Endothelial cell of umbilical vein (primary cell): ENCODE measurements around the gene GMEB2.

Experiments used
- EZH2 ChIP-seq: IDR thresholded peaks from 2 replicates; pipeline ENCODE4 v1.6.1; 2012; ENCODE audit warnings: borderline replicate concordance, low read depth, mild to moderate bottlenecking, moderate library complexity, low read length, inconsistent platforms; ENCODE audit not compliant: severe bottlenecking
- FOS ChIP-seq: IDR thresholded peaks from 2 replicates; pipeline ENCODE4 v1.6.1; 2011; ENCODE audit warnings: mild to moderate bottlenecking, low read length, moderate library complexity, borderline replicate concordance; ENCODE audit not compliant: insufficient read depth
- TF ChIP-seq, protein P1 (sequence below), 2 donors: IDR thresholded peaks; 1 replicate in 1 of 2; 2 replicates in 1 of 2; pipeline ENCODE4 v1.5.1; 2011; ENCODE audit warnings: low read length in 2 of 2, mild to moderate bottlenecking in 2 of 2, moderate library complexity in 2 of 2, control low read depth in 1 of 2, inconsistent platforms in 1 of 2, low read depth in 1 of 2; ENCODE audit not compliant: insufficient read depth in 1 of 2; ENCODE audit errors: extremely low read depth in 1 of 2
- TF ChIP-seq, protein P2 (sequence below): IDR thresholded peaks from 2 replicates; pipeline ENCODE4 v1.6.1; 2011; ENCODE audit not compliant: insufficient read depth, insufficient read length

DNA sequence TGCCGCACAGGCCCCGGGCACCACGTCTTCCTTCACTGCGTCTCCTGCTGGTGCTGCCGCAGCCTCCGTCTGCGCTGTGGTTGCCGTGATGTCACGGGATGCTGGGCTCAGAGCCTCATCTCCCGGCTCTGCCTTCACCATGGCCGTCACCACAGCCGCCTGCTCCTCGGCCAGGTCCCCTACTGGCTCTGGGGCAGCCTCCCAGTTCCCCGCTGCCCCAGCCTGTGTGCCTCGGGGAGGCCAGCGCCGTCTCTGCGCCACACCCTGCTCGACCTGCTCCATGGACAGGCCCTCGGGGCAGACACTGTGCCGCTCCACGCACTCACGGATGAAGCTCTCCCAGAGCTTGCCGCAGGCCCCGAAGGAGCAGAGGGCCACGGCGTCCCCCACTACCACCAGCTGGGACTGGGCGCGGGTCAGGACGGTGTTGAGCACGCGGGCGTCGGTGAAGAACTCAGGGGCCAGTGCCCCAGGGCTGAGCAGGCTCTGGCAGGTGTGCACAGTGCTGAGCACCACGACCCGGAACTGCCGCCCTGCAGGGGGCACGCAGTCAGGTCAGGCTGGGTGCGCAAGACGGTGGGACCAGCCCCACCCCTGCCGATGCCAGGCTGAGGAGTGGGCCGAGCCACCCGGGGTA is 61.1 kb downstream of the GMEB2 start:
- no peak for TF ChIP-seq EZH2
- TF ChIP-seq, protein P1, sequence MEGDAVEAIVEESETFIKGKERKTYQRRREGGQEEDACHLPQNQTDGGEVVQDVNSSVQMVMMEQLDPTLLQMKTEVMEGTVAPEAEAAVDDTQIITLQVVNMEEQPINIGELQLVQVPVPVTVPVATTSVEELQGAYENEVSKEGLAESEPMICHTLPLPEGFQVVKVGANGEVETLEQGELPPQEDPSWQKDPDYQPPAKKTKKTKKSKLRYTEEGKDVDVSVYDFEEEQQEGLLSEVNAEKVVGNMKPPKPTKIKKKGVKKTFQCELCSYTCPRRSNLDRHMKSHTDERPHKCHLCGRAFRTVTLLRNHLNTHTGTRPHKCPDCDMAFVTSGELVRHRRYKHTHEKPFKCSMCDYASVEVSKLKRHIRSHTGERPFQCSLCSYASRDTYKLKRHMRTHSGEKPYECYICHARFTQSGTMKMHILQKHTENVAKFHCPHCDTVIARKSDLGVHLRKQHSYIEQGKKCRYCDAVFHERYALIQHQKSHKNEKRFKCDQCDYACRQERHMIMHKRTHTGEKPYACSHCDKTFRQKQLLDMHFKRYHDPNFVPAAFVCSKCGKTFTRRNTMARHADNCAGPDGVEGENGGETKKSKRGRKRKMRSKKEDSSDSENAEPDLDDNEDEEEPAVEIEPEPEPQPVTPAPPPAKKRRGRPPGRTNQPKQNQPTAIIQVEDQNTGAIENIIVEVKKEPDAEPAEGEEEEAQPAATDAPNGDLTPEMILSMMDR (IDR thresholded peaks at IDR 0.05; ENCODE audit: extremely low read depth in 1 of 2, insufficient read depth in 1 of 2, low read depth in 1 of 2, low read length in 2 of 2), result no peak
- TF ChIP-seq, protein P2, sequence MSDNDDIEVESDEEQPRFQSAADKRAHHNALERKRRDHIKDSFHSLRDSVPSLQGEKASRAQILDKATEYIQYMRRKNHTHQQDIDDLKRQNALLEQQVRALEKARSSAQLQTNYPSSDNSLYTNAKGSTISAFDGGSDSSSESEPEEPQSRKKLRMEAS, result no peak
- no peak for TF ChIP-seq FOS
